H9 (cell line): Measurements from ENCODE around the gene RAPGEF6. TPM values are rescaled to one million over a fixed set of nuclear protein-coding genes. Genes with fewer than 3 reads are reported as not detected.

Experiments used
- DNase-seq: peaks from one replicate; pipeline ENCODE4 v3.0.0-alpha.2; 2017
- H2AFZ ChIP-seq: one replicate; pipeline ENCODE4 v1.6.1; 2013; ENCODE audit warnings: mild to moderate bottlenecking, low read length, control low read depth, moderate library complexity
- H2AK5ac ChIP-seq: 2 replicates; pipeline ENCODE4 v1.6.1; 2013; ENCODE audit warnings: low read length, control low read depth, mixed read lengths; ENCODE audit not compliant: insufficient read length
- H2BK120ac ChIP-seq: one replicate; pipeline ENCODE4 v1.6.1; 2013; ENCODE audit warnings: low read depth, mild to moderate bottlenecking, low read length, control low read depth, inconsistent platforms; ENCODE audit not compliant: poor library complexity, severe bottlenecking
- H2BK12ac ChIP-seq: 2 replicates; pipeline ENCODE4 v1.6.1; 2013; ENCODE audit warnings: low read length, control low read depth, mixed read lengths, low read depth; ENCODE audit not compliant: insufficient read length
- H2BK15ac ChIP-seq: 2 replicates; pipeline ENCODE4 v1.6.1; 2013; ENCODE audit warnings: low read depth, low read length, control low read depth
- H2BK20ac ChIP-seq: one replicate; pipeline ENCODE4 v1.6.1; 2013; ENCODE audit warnings: low read depth, mild to moderate bottlenecking, low read length, control low read depth, inconsistent platforms; ENCODE audit not compliant: poor library complexity, severe bottlenecking
- H2BK5ac ChIP-seq: 2 replicates; pipeline ENCODE4 v1.6.1; 2013; ENCODE audit warnings: low read length, control low read depth, mixed read lengths; ENCODE audit not compliant: insufficient read length
- H3K14ac ChIP-seq: 2 replicates; pipeline ENCODE4 v1.6.1; 2013; ENCODE audit warnings: low read length, control low read depth; ENCODE audit not compliant: insufficient read depth
- H3K18ac ChIP-seq: 2 replicates; pipeline ENCODE4 v1.6.1; 2013; ENCODE audit warnings: low read depth, mild to moderate bottlenecking, mixed read lengths, low read length, control low read depth; ENCODE audit not compliant: insufficient read length
- H3K23ac ChIP-seq: 2 replicates; pipeline ENCODE4 v1.6.1; 2013; ENCODE audit warnings: low read length, control low read depth, mixed read lengths, low read depth; ENCODE audit not compliant: insufficient read length
- H3K23me2 ChIP-seq: 2 replicates; pipeline ENCODE4 v1.6.1; 2013; ENCODE audit warnings: low read depth, mild to moderate bottlenecking, mixed read lengths, low read length, control low read depth; ENCODE audit not compliant: insufficient read length, poor library complexity, severe bottlenecking
- H3K27ac ChIP-seq: 2 replicates; pipeline ENCODE4 v1.5.1; 2013; ENCODE audit warnings: low read length, control low read depth, mixed read lengths, low read depth; ENCODE audit not compliant: insufficient read length
- H3K27me3 ChIP-seq: 2 replicates; pipeline ENCODE4 v1.6.1; 2013; ENCODE audit warnings: low read length, control low read depth, inconsistent platforms; ENCODE audit not compliant: insufficient read depth
- H3K4ac ChIP-seq: 2 replicates; pipeline ENCODE4 v1.6.1; 2013; ENCODE audit warnings: low read depth, mild to moderate bottlenecking, control low read depth, inconsistent platforms, low read length, moderate library complexity
- H3K4me1 ChIP-seq: 2 replicates; pipeline ENCODE4 v1.6.1; 2013; ENCODE audit warnings: low read length, control low read depth, inconsistent platforms; ENCODE audit not compliant: insufficient read depth
- H3K4me2 ChIP-seq: 2 replicates; pipeline ENCODE4 v1.6.1; 2013; ENCODE audit warnings: low read length, control low read depth, mixed read lengths; ENCODE audit not compliant: insufficient read length, insufficient read depth
- H3K56ac ChIP-seq: 2 replicates; pipeline ENCODE4 v1.6.1; 2013; ENCODE audit warnings: low read depth, mild to moderate bottlenecking, mixed read lengths, low read length, control low read depth; ENCODE audit not compliant: insufficient read length
- H3K79me1 ChIP-seq: 2 replicates; pipeline ENCODE4 v1.6.1; 2013; ENCODE audit warnings: low read depth, mild to moderate bottlenecking, moderate library complexity, low read length, control low read depth, inconsistent platforms; ENCODE audit not compliant: insufficient read depth, poor library complexity, severe bottlenecking
- H3K79me2 ChIP-seq: 2 replicates; pipeline ENCODE4 v1.6.1; 2013; ENCODE audit warnings: low read length, control low read depth, inconsistent platforms; ENCODE audit not compliant: insufficient read depth
- H3K9ac ChIP-seq: 2 replicates; pipeline ENCODE4 v1.6.1; 2013; ENCODE audit warnings: low read length, control low read depth, mixed read lengths; ENCODE audit not compliant: insufficient read length; ENCODE audit errors: extremely low read depth
- H3K9me3 ChIP-seq: one replicate; pipeline ENCODE4 v1.6.1; 2013; ENCODE audit warnings: low read depth, low read length, inconsistent platforms; ENCODE audit not compliant: control insufficient read depth
- H3T11ph ChIP-seq: one replicate; pipeline ENCODE4 v1.6.1; 2013; ENCODE audit warnings: mild to moderate bottlenecking, low read length, control low read depth, inconsistent platforms
- H4K20me1 ChIP-seq: one replicate; pipeline ENCODE4 v1.6.1; 2013; ENCODE audit not compliant: control insufficient read depth, insufficient read length, insufficient read depth
- H4K5ac ChIP-seq: 2 replicates; pipeline ENCODE4 v1.6.1; 2013; ENCODE audit warnings: low read depth, mild to moderate bottlenecking, mixed read lengths, low read length, control low read depth; ENCODE audit not compliant: insufficient read length
- H4K8ac ChIP-seq: replicated peaks from 2 replicates; pipeline ENCODE4 v1.6.1; 2013; ENCODE audit warnings: low read length, control low read depth, mixed read lengths, low read depth; ENCODE audit not compliant: insufficient read length
- H4K91ac ChIP-seq: 2 replicates; pipeline ENCODE4 v1.6.1; 2013; ENCODE audit warnings: low read depth, mild to moderate bottlenecking, moderate library complexity, mixed read lengths, low read length, control low read depth; ENCODE audit not compliant: insufficient read length
- H3K27ac Mint-ChIP-seq, 3 experiments: 2 replicates in 2 of 3; 3 replicates in 1 of 3; pipeline ENCODE4 v1.8.0; 2020 to 2021; ENCODE audit warnings: mixed read lengths in 3 of 3, mild to moderate bottlenecking in 1 of 3, moderate library complexity in 1 of 3
- H3K27me3 Mint-ChIP-seq: 2 replicates; pipeline ENCODE4 v1.8.0; 2021; ENCODE audit warnings: low read depth, mild to moderate bottlenecking, moderate library complexity, mixed read lengths
- H3K36me3 Mint-ChIP-seq, 3 experiments: 2 replicates in 2 of 3; 3 replicates in 1 of 3; pipeline ENCODE4 v1.8.0; 2020 to 2021; ENCODE audit warnings: low read depth in 3 of 3, mixed read lengths in 3 of 3; ENCODE audit not compliant: insufficient read depth in 1 of 3
- H3K4me1 Mint-ChIP-seq, 2 experiments: 2 replicates each; pipeline ENCODE4 v1.8.0; 2020; ENCODE audit warnings: mixed read lengths in 2 of 2
- H3K4me3 Mint-ChIP-seq, 2 experiments: 2 replicates in 1 of 2; 3 replicates in 1 of 2; pipeline ENCODE4 v1.8.0; 2020 to 2021; ENCODE audit warnings: mild to moderate bottlenecking in 2 of 2, mixed read lengths in 2 of 2, moderate library complexity in 1 of 2
- H3K9me3 Mint-ChIP-seq, 2 experiments: 2 replicates in 1 of 2; 3 replicates in 1 of 2; pipeline ENCODE4 v1.8.0; 2020; ENCODE audit warnings: mild to moderate bottlenecking in 2 of 2, mixed read lengths in 2 of 2, moderate library complexity in 1 of 2
- WGBS: extraction: QIAGEN DNeasy Blood & Tissue Kit; methylation state at CpG from one replicate; pipeline ENCODE4 v1.1.7; 2013; ENCODE audit warnings: missing lambda C conversion rate, low lambda C conversion rate, mixed read lengths; ENCODE audit not compliant: insufficient read length; ENCODE audit errors: extremely low coverage; 5-methylcytosine and 5-hydroxymethylcytosine counted together
- total RNA-seq: library from RNA; stranded (reverse); gene quantifications from 2 replicates; pipeline ENCODE4 v1.2.1, GENCODE V29; 2021
- TF ChIP-seq, protein P1 (sequence below): fragments of 200-600 bp; sonication (generic); conservative IDR thresholded peaks from 3 replicates; pipeline ENCODE4 v1.8.0; 2021; ENCODE audit warnings: antibody characterized with exemption, mild to moderate bottlenecking

The RAPGEF6 gene
- total RNA-seq, 1 experiment from 2014 or later = 19.7 TPM

DNA sequence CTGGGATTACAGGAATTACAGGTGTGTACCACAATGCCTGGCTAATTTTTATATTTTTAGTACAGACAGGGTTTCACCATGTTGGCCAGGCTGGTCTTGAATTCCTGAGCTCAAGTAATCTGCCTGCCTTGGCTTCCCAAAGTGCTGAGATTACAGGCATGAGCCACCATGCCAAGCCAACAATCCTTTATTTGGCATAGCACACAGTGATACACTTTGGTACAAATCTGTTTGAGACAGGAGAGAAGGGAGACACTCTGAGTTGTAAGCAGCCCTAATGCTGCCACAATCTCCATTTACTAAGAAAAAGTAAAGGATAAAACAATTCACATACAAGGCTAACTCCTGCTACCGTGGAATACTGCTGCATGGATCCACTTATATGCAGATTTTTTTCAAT, 177.8 kb downstream of the RAPGEF6 start:
- Histone ChIP-seq H2BK12ac (no peak overlapping the region), H3K14ac (no peak overlapping the region), H4K20me1 (no peaks in the 10 kb centered on the region), H2BK15ac (no peak overlapping the region), H3K23ac (no peak overlapping the region), H4K91ac (no peak overlapping the region), H4K8ac (no peak overlapping the region), H3K9me3 (no peaks in the 10 kb centered on the region), H2AK5ac (no peak overlapping the region), H3K56ac (no peak overlapping the region), H3K79me2 (no peaks in the 10 kb centered on the region), H2BK5ac (no peak overlapping the region), H3K79me1 (no peaks in the 10 kb centered on the region), H4K5ac (no peak overlapping the region), H3K4me2 (no peak overlapping the region), H3K4me1 (no peaks in the 10 kb centered on the region), H2BK20ac (no peak overlapping the region), H3K9ac (no peak overlapping the region), H3K27ac (no peak overlapping the region), H3K27me3 (no peaks in the 10 kb centered on the region), H3T11ph (no peak overlapping the region), H3K23me2 (no peaks in the 10 kb centered on the region), H2AFZ (no peak overlapping the region), H3K4ac (no peak overlapping the region), H2BK120ac (no peak overlapping the region), H3K18ac (no peak overlapping the region)
- no peak for DNase-seq
- Mint-ChIP-seq H3K4me3 (no peak overlapping the region), H3K36me3 (peaks cover 19 to 39% (median 31%) of the 10 kb centered on the region in 3 experiments), H3K27me3 (no peaks in the 10 kb centered on the region), H3K9me3 (peaks cover 0 to 3% of the 10 kb centered on the region in 2 experiments; a peak in 1 of 5 replicates), H3K27ac (no peak overlapping the region), H3K4me1 (no peaks in the 10 kb centered on the region)
- WGBS = no CpG with 5 or more reads among the region's 1 CpG
- TF ChIP-seq, protein P1, sequence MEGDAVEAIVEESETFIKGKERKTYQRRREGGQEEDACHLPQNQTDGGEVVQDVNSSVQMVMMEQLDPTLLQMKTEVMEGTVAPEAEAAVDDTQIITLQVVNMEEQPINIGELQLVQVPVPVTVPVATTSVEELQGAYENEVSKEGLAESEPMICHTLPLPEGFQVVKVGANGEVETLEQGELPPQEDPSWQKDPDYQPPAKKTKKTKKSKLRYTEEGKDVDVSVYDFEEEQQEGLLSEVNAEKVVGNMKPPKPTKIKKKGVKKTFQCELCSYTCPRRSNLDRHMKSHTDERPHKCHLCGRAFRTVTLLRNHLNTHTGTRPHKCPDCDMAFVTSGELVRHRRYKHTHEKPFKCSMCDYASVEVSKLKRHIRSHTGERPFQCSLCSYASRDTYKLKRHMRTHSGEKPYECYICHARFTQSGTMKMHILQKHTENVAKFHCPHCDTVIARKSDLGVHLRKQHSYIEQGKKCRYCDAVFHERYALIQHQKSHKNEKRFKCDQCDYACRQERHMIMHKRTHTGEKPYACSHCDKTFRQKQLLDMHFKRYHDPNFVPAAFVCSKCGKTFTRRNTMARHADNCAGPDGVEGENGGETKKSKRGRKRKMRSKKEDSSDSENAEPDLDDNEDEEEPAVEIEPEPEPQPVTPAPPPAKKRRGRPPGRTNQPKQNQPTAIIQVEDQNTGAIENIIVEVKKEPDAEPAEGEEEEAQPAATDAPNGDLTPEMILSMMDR = no peak
